GM10248 (cell line): ENCODE results near the gene VPS35.

Experiments
- CTCF ChIA-PET: fragments of 300-600 bp; sonication (Branson Sonifier 250); formaldehyde crosslinking; extraction: SDS; loops from one replicate; lab custom pipeline; 2021; ENCODE audit warnings: antibody characterized with exemption; lab: Yijun Ruan, JAX
- POLR2A ChIA-PET: fragments of 350-650 bp; sonication (Branson Sonifier 250); formaldehyde crosslinking; extraction: SDS; loops from one replicate; lab custom pipeline; 2020; ENCODE audit warnings: antibody characterized with exemption; lab: Yijun Ruan, JAX
- DNase-seq: peaks from one replicate; pipeline ENCODE4 v3.0.0; 2012; ENCODE audit errors: extremely low spot score
- CTCF ChIP-seq: IDR thresholded peaks from 2 replicates; pipeline ENCODE4 v1.5.1; 2012; ENCODE audit warnings: mild to moderate bottlenecking, low read depth; ENCODE audit errors: extremely low read depth, missing control alignments, control extremely low read depth

VPS35 gene

GRCh38 chr16:46650254-46650623 lies 38.7 kb downstream of the VPS35 start:
- TF ChIP-seq CTCF, result no peak
- ChIA-PET CTCF (interaction anchor here (0.7 to 1.1 kb wide), 2 partner anchors 9 kb away, joined by 3 to 4 read pairs; no protein-coding TSS in a partner anchor), POLR2A (no interaction called here)
- no peak for DNase-seq

DNA sequence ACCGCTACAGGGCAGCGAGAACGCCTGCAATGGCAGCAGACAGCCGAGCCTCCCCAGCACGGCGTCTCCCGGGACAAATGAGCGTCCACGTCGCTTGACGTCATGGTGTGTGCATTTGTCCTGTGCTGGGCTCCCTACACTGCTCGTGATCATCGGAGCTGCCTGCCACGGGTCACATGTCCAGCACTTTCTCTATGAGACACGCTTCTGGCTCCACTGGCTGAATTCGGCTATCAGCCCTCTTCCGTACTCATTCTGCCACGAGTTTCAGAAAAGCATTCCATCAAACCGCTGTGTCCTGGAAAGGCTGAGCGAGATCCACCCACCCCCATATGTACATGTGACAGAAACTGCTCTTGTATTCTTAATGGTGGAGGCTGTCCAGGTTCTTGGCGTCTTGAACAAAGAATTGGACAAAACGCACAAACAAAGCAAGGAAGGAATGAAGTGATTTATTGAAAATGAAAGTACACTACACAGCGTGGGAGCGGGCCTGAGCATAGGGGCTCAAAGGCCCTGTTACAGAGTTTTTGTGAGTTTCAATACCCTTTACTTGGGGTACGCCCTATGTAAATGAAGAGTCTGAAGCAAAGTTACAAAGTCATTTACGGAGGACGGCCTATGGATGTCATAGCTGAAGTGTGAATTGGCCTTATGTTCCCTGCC lies 39.3 kb downstream of the VPS35 start:
- ChIA-PET CTCF (interaction anchor here (1.1 kb wide), 1 partner anchor 8 kb away, joined by 3 read pairs; no protein-coding TSS in a partner anchor), POLR2A (no interaction called here)
- no peak for TF ChIP-seq CTCF
- DNase-seq, result no peak

DNA sequence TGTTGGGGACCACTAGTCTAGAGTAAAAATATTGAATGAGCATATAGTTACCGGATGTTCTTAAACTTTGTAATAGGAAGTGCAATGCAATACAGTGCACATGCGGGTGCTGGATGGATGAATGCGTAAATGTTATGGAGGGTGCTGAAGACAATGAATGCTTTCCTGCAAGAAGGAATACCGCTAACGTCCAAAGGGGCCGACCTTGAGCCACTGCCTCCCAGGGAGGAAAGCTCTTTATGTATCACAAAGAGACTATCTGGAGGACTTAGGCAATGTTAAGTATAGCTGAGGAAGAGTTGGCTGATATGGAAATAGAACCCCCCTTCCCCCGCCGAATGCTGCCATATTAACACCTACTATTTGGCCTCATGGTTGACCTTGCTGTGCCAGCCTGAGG lies 40.3 kb downstream of the VPS35 start:
- POLR2A ChIA-PET, result no interaction called here
- no peak for TF ChIP-seq CTCF
- CTCF ChIA-PET, result interaction anchor here (1.1 kb wide), 1 partner anchor 80 kb away, joined by 3 read pairs; no protein-coding TSS in a partner anchor
- DNase-seq, result no peak

DNA sequence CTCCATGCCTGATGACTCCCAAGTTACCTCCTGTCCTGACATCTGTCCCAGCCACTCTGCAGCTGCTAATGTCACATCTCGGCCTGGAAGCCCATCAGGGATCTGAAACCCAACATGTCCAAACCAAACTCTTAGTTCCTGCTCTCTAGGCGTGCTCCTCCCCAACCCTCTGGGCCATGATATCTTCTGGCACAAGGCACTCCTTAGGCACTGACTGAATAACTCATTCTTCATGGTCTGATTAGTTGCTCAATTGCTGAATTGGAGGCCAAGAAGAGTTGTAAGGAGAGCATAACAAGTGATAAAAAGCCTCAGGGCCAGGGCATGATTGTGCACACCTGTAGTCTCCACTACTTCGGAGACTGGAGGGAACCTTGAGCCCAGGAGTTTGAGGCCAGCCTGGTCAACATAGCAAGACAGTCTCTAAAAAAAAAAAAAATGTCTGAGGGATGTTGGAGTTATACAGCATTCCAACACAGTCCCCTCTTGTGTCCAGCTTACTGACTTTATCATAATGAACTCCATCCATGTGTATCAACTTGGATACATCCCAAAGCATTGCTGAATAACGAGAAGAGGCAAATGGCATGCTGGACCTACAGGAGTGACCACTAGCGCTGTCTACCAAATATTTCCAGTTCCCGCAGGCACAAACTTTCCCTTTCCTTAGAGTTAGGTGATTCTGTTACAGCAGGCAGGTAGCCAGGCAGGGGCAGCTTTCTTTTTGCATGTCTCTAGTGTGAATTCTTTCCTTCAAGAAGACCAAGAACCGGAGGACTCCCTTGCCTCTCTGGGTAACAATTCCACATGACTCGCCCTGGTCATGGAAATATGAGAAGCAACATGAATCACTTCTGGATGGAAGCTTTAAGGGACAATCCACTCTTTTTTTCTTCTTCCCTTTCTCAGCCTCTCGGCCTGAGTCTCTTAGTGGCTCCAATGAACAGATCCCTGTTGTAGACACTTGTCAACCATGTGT lies 49.7 kb downstream of the VPS35 start:
- no peak for DNase-seq
- ChIA-PET POLR2A (no interaction called here), CTCF (interaction anchor here (1.5 to 3.1 kb wide), 2 partner anchors 10 to 35 kb away, joined by 4 to 13 read pairs; no protein-coding TSS in a partner anchor)
- TF ChIP-seq CTCF, result no peak

DNA sequence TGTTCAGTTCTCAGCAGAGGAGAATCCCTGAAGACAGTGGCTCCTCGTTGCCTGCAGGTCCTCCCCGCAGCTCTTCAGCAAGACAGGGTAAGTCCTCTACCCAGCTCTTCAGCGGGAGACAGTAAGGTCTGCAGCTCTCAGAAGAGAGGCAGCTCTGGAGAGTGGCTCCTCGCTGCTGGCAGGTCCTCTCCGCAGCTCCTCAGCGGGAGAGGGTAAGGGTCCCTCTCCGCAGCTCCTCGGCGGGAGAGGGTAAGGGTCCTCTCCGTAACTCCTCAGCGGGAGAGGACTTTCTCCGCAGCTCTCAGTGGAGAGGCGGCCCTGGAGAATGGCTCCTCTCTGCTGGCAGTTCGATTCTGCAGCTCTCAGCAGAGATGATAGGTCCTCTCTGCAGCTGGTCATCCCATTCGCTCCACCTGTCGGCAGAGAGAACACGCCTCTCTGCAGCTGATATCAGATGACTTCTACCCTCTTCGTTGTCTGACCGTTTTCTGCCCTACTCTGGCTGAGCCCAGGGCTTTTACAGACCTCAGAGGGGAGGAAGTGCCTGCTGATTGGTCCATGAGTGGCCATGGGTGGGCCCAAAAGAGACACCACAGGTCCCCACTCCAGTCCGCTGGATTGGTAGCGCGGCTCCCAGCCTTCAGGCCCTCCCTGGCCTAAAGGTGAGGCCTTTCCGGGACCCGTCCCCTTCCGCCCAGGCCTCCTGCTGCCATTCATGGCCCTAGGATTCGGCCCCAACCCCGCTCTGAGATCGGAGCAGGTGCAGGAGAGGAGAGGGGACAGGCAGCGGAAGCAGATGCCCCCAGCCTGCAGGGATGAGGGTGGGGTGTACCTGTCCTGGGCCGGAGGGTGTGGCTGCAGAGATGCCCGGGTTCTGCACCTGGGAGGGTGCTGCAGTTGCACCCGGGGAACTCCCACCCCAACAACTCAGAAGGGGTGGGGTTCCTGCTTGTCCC lies 55.9 kb downstream of the VPS35 start:
- ChIA-PET POLR2A (no interaction called here), CTCF (interaction anchor here (0.9 to 1.2 kb wide), 3 partner anchors 11 to 73 kb away, joined by 3 to 4 read pairs (median 3); partner anchors contain the start of gene SHCBP1)
- DNase-seq, result no peak
- TF ChIP-seq CTCF, result no peak
